GM06990 (cell line): ENCODE data around the gene RGSL1.

Source experiments
- DNase-seq: peaks from one replicate; pipeline ENCODE4 v3.0.0-alpha.2; 2011; ENCODE audit not compliant: insufficient read length; ENCODE audit errors: extremely low read depth
- H3K27me3 ChIP-seq: replicated peaks from 2 replicates; pipeline ENCODE4 v1.6.0; 2011; ENCODE audit warnings: low read length; ENCODE audit not compliant: control insufficient read depth, insufficient read depth
- H3K36me3 ChIP-seq: 2 replicates; pipeline ENCODE4 v1.5.1; 2011; ENCODE audit warnings: low read length; ENCODE audit not compliant: control insufficient read depth, insufficient read depth
- H3K4me3 ChIP-seq: replicated peaks from 2 replicates; pipeline ENCODE4 v1.5.1; 2011; ENCODE audit warnings: low read depth, mild to moderate bottlenecking, control low read depth, low read length
- TF ChIP-seq, protein P1 (sequence below): IDR thresholded peaks from 2 replicates; pipeline ENCODE4 v1.5.1; 2011; ENCODE audit warnings: low read length, control low read depth, mild to moderate bottlenecking, inconsistent platforms; ENCODE audit not compliant: insufficient read depth, poor library complexity, severe bottlenecking

The RGSL1 gene

DNA sequence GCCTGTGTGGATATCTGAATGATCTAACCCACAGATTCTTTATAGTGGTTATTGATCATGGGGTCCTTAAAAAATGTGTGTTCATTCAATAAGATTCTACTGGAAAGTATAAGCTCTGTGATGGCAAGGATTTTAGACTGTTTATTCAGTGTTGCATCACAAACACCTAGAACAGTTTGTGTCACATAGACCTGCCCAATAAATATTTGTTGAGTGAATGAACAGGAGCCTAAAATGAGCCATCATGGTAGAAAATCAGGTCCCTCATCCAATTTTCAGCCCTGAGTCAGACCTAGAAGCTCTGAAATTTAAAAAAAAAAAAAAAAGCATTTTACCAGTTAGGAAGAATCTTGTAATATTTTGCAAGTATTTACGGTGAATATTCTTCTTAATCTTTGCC, 2.3 kb upstream of the RGSL1 start:
- no peak for DNase-seq
- no peaks in the 10 kb centered on the region for H3K27me3 ChIP-seq
- no peaks in the 10 kb centered on the region for H3K36me3 ChIP-seq
- no peak overlapping the region for H3K4me3 ChIP-seq
- TF ChIP-seq, protein P1, sequence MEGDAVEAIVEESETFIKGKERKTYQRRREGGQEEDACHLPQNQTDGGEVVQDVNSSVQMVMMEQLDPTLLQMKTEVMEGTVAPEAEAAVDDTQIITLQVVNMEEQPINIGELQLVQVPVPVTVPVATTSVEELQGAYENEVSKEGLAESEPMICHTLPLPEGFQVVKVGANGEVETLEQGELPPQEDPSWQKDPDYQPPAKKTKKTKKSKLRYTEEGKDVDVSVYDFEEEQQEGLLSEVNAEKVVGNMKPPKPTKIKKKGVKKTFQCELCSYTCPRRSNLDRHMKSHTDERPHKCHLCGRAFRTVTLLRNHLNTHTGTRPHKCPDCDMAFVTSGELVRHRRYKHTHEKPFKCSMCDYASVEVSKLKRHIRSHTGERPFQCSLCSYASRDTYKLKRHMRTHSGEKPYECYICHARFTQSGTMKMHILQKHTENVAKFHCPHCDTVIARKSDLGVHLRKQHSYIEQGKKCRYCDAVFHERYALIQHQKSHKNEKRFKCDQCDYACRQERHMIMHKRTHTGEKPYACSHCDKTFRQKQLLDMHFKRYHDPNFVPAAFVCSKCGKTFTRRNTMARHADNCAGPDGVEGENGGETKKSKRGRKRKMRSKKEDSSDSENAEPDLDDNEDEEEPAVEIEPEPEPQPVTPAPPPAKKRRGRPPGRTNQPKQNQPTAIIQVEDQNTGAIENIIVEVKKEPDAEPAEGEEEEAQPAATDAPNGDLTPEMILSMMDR, result no peak

DNA sequence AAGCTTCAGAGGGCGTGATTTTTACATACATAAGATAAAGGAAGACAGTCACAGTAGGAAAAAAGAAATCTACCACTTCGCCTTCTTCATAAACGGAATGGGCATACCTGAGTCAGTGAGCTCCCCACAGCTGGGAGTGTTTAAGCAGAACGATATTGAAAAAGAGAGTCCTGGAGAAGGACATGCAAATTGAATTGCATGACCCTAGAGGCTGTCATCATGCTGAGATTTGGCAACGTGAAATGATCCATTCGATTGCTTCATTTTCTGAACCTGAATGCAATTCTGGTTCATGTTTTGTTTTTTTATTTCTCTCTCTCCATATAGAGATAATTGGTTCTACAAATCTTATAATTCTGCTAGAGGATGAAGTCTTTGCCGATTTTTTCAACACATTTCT, 3.7 kb downstream of the RGSL1 start:
- TF ChIP-seq, protein P1, result no peak
- no peaks in the 10 kb centered on the region for H3K36me3 ChIP-seq
- no peak for DNase-seq
- H3K27me3 ChIP-seq, result no peaks in the 10 kb centered on the region
- no peak overlapping the region for H3K4me3 ChIP-seq

DNA sequence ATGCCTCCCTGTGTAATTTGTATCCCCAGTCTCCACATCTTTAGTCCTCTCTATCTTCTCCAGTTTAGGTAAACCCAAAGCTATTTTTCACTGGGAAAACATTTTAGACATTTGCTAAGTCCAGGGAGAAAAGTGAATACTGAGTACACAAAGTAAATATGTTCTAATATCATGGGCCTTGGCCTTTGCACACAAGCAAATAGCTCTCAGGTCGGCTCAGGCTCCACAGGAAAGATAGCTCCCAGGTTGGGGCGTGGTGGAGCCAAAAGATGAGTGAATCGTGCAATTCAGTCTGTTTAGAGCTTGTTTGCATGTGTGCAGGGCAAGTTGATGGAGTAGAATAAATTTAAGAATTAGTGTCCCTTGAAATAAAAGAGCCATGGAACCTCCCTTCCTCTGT, 7.9 kb downstream of the RGSL1 start:
- TF ChIP-seq, protein P1, result no peak
- DNase-seq, result no peak
- Histone ChIP-seq H3K4me3 (no peak overlapping the region), H3K27me3 (no peaks in the 10 kb centered on the region), H3K36me3 (no peaks in the 10 kb centered on the region)

DNA sequence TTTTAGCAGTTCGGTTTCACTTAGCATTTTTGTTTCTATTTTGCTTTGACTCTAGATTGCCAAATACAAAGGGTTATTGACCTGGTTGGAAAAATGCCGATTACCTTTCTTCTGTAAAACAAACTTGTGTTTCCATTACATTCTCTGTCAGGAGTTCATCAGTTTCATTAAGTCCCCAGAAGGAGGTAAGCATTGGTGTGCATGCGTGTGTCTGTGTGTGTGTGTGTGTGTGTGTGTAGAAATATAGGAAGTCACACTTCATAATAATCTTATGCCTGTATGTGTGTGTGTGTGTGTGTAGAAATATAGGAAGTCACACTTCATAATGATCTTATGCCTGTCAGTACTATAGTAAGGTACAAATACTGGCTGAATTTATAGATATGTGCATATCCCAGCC, 10.0 kb downstream of the RGSL1 start:
- TF ChIP-seq, protein P1, result no peak
- Histone ChIP-seq H3K36me3 (no peaks in the 10 kb centered on the region), H3K4me3 (no peak overlapping the region), H3K27me3 (no peaks in the 10 kb centered on the region)
- DNase-seq, result no peak

DNA sequence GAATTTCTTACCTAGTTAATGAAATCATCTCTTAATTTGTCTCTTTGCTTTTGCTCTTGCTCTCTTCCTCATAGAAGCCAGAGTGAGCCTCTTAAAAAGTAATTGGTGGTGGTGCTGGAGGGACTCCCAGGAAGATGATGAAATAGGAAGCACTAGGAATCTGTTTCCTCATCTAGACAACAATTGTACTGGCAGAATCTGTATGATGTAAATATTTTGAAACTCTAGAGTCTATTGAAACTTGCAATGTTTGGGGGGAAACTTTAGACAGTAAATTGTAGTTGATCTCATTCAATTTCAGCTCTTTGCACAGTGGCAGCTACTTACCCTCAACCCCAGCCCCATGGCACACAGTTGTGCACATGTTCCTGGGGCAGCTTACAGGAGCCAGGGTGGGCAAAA, 10.6 kb downstream of the RGSL1 start:
- Histone ChIP-seq H3K4me3 (no peak overlapping the region), H3K36me3 (no peaks in the 10 kb centered on the region), H3K27me3 (no peaks in the 10 kb centered on the region)
- TF ChIP-seq, protein P1, result no peak
- no peak for DNase-seq

DNA sequence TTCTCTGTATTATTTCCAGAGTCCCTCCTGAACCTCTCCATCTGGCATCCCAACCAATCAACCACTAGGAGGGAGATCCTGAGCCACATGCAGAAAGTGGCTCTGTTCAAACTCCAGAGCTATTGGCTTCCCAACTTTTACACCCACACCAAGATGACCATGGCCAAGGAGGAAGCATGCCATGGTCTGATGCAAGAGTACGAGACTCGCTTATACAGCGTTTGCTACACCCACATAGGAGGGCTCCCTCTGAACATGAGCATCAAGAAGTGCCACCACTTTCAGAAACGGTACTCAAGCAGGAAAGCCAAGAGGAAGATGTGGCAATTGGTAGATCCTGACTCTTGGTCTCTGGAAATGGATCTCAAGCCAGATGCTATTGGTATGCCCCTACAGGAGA, 23.6 kb downstream of the RGSL1 start:
- DNase-seq, result no peak
- TF ChIP-seq, protein P1, result no peak
- Histone ChIP-seq H3K27me3 (no peaks in the 10 kb centered on the region), H3K36me3 (no peaks in the 10 kb centered on the region), H3K4me3 (no peak overlapping the region)
